ENCODE measurements around the gene PKIB.

DNA sequence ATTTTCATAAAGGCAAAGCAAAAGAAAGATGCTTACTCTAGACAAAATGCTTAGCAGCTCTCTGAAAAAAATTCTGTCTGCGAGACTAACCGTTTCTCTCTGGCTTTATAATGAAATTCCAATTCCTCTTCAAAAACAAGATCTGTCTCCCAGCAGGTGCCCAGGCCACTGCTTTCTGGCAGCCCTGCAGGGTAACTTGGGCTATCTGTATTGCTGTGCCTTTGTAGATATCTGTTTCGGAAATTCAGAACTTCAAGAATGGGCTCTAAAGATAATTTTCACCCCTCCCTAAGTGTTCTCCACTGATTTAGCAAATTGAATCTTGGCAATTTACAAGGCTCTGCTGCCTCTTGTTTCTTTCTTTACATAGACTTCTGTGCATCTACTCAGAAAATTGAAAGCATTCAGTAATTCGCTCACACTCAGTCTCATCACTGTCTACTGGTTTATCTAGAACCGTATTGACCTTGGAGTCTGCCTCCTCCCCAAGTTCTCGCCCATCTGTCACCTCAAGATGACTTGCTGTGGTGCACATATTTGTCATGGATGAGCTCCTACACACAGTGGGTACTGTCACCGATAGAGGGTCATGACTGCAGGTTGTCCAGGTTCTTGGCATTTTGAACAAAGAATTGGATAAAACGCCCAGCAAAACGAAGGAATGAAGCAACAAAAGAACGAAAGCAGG lies 142.9 kb downstream of the PKIB start:
- TF ChIP-seq, protein P1, sequence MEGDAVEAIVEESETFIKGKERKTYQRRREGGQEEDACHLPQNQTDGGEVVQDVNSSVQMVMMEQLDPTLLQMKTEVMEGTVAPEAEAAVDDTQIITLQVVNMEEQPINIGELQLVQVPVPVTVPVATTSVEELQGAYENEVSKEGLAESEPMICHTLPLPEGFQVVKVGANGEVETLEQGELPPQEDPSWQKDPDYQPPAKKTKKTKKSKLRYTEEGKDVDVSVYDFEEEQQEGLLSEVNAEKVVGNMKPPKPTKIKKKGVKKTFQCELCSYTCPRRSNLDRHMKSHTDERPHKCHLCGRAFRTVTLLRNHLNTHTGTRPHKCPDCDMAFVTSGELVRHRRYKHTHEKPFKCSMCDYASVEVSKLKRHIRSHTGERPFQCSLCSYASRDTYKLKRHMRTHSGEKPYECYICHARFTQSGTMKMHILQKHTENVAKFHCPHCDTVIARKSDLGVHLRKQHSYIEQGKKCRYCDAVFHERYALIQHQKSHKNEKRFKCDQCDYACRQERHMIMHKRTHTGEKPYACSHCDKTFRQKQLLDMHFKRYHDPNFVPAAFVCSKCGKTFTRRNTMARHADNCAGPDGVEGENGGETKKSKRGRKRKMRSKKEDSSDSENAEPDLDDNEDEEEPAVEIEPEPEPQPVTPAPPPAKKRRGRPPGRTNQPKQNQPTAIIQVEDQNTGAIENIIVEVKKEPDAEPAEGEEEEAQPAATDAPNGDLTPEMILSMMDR (IDR thresholded peaks at IDR 0.05) = no peak
- no peak for TF ChIP-seq POLR2A (IDR thresholded peaks at IDR 0.05)

All from testis (tissue), 2 donors.